HUES64 (cell line): ENCODE data around the gene CDO1. TPM values are rescaled to one million over a fixed set of nuclear protein-coding genes. Genes with fewer than 3 reads are reported as not detected.

Experiments
- H3K27ac ChIP-seq: 2 replicates; pipeline ENCODE4 v1.7.0; 2013; ENCODE audit warnings: low read depth, low read length, inconsistent platforms
- H3K27me3 ChIP-seq: 2 replicates; pipeline ENCODE4 v1.6.1; 2013; ENCODE audit warnings: mild to moderate bottlenecking, low read length; ENCODE audit not compliant: insufficient read depth
- H3K36me3 ChIP-seq: 2 replicates; pipeline ENCODE4 v1.6.1; 2013; ENCODE audit warnings: mild to moderate bottlenecking, low read length; ENCODE audit not compliant: insufficient read depth
- H3K4me1 ChIP-seq: 2 replicates; pipeline ENCODE4 v1.6.1; 2013; ENCODE audit warnings: mild to moderate bottlenecking, low read length, moderate library complexity; ENCODE audit not compliant: insufficient read depth
- H3K4me3 ChIP-seq: 2 replicates; pipeline ENCODE4 v1.5.1; 2013; ENCODE audit warnings: mild to moderate bottlenecking, low read length, moderate library complexity
- H3K9ac ChIP-seq: 2 replicates; pipeline ENCODE4 v1.6.1; 2013; ENCODE audit warnings: mild to moderate bottlenecking, low read depth, low read length
- H3K9me3 ChIP-seq: 2 replicates; pipeline ENCODE4 v1.6.1; 2013; ENCODE audit warnings: low read depth, low read length; ENCODE audit not compliant: insufficient read depth
- WGBS: fragments of 150-250, 120-280 bp; methylation state at CpG from one replicate; pipeline ENCODE4 v1.1.7; 2013; ENCODE audit warnings: missing lambda C conversion rate; 5-methylcytosine and 5-hydroxymethylcytosine counted together
- polyA plus RNA-seq, 2 experiments: library from polyadenylated mRNA; stranded (reverse); fragments of 50-300 nt; gene quantifications; one replicate each; pipeline ENCODE4 v1.2.3, GENCODE V29; 2013

Gene CDO1
- polyA plus RNA-seq (2013, experiment 1 of 2), result 15.7 TPM
- 16.7 TPM for polyA plus RNA-seq (2013, experiment 2 of 2)

- Histone ChIP-seq H3K9ac (peak within 1 kb of the TSS; percentile 90), H3K4me3 (peak within 1 kb of the TSS; percentile 68), H3K27me3 (peaks cover 44% of the 10 kb centered on the region), H3K9me3 (no peaks in the 10 kb centered on the region), H3K27ac (peak within 1 kb of the TSS; percentile 43; the same call in 1 of the 2 replicates), H3K36me3 (0 out of 2 replicates have a peak, but pooled peaks cover 3% of the 10 kb centered on the region), H3K4me1 (peaks cover 15% of the 10 kb centered on the region; the same call in 1 of the 2 replicates)
- WGBS, result under 1% methylated on average over 69 of the region's 69 CpGs
These were observed at the start of gene CDO1 for GRCh38 chr5:115816226-115817081. TSS of gene CDO1 (minus strand) at chr5:115816659. CDS start at chr5:115816397, 262 bp downstream.

GRCh38 chr5:115859378-115859777 is 42.9 kb upstream of the CDO1 start:
- no peak overlapping the region for H3K27ac ChIP-seq
- no peak overlapping the region for H3K9ac ChIP-seq
- H3K4me3 ChIP-seq, result no peak overlapping the region
- H3K36me3 ChIP-seq, result no peaks in the 10 kb centered on the region
- H3K4me1 ChIP-seq, result peaks cover 19% of the 10 kb centered on the region
- no peaks in the 10 kb centered on the region for H3K9me3 ChIP-seq
- H3K27me3 ChIP-seq, result no peaks in the 10 kb centered on the region

GRCh38 chr5:115858396-115858795 is 41.9 kb upstream of the CDO1 start:
- peaks cover 18% of the 10 kb centered on the region for H3K4me1 ChIP-seq
- no peaks in the 10 kb centered on the region for H3K27me3 ChIP-seq
- WGBS, result 88% methylated on average over 3 of the region's 3 CpGs
- H3K9me3 ChIP-seq, result peaks cover 3% of the 10 kb centered on the region; the same call in 1 of the 2 replicates
- H3K27ac ChIP-seq, result no peak overlapping the region
- H3K4me3 ChIP-seq, result no peak overlapping the region
- no peak overlapping the region for H3K9ac ChIP-seq
- no peaks in the 10 kb centered on the region for H3K36me3 ChIP-seq

GRCh38 chr5:115857626-115858349 is 41.3 kb upstream of the CDO1 start:
- H3K27ac ChIP-seq, result no peak overlapping the region
- WGBS, result no CpG with 5 or more reads among the region's 2 CpGs
- no peak overlapping the region for H3K4me3 ChIP-seq

GRCh38 chr5:115857057-115857479 is 40.6 kb upstream of the CDO1 start:
- Histone ChIP-seq H3K36me3 (no peaks in the 10 kb centered on the region), H3K4me3 (no peak overlapping the region), H3K9ac (no peak overlapping the region), H3K9me3 (peaks cover 6% of the 10 kb centered on the region; the same call in 1 of the 2 replicates), H3K27ac (no peak overlapping the region), H3K4me1 (peaks cover 18% of the 10 kb centered on the region), H3K27me3 (no peaks in the 10 kb centered on the region)
- WGBS, result no CpG with 5 or more reads among the region's 1 CpG

More at GRCh38 chr5:115857626-115858349, 41.3 kb upstream of the CDO1 start:
- Histone ChIP-seq H3K27me3 (no peaks in the 10 kb centered on the region), H3K36me3 (no peaks in the 10 kb centered on the region), H3K9ac (no peak overlapping the region), H3K9me3 (peaks cover 6% of the 10 kb centered on the region; the same call in 1 of the 2 replicates), H3K4me1 (peaks cover 18% of the 10 kb centered on the region)

GRCh38 chr5:115855959-115856358 is 39.5 kb upstream of the CDO1 start:
- H3K27ac ChIP-seq, result no peak overlapping the region
- no peak overlapping the region for H3K9ac ChIP-seq
- no peaks in the 10 kb centered on the region for H3K36me3 ChIP-seq
- no peaks in the 10 kb centered on the region for H3K27me3 ChIP-seq
- WGBS, result 93% methylated on average over 1 of the region's 1 CpG
- H3K4me3 ChIP-seq, result no peak overlapping the region
- H3K4me1 ChIP-seq, result peaks cover 18% of the 10 kb centered on the region
- peaks cover 6% of the 10 kb centered on the region; the same call in 1 of the 2 replicates for H3K9me3 ChIP-seq

GRCh38 chr5:115854139-115854538 is 37.7 kb upstream of the CDO1 start:
- no peak overlapping the region for H3K4me3 ChIP-seq
- no peak overlapping the region for H3K9ac ChIP-seq
- WGBS, result 89% methylated on average over 3 of the region's 3 CpGs
- H3K27ac ChIP-seq, result no peak overlapping the region
- H3K36me3 ChIP-seq, result no peaks in the 10 kb centered on the region
- H3K4me1 ChIP-seq, result peaks cover 16% of the 10 kb centered on the region
- H3K9me3 ChIP-seq, result peaks cover 6% of the 10 kb centered on the region; the same call in 1 of the 2 replicates
- no peaks in the 10 kb centered on the region for H3K27me3 ChIP-seq

GRCh38 chr5:115850744-115851416 is 34.4 kb upstream of the CDO1 start:
- Histone ChIP-seq H3K27ac (no peak overlapping the region), H3K36me3 (no peaks in the 10 kb centered on the region), H3K4me1 (no peaks in the 10 kb centered on the region; the same call in 1 of the 2 replicates), H3K27me3 (no peaks in the 10 kb centered on the region), H3K4me3 (no peak overlapping the region), H3K9me3 (peaks cover 6% of the 10 kb centered on the region; the same call in 1 of the 2 replicates), H3K9ac (no peak overlapping the region)
- 92% methylated on average over 4 of the region's 4 CpGs for whole genome bisulfite sequencing

- peaks cover 6% of the 10 kb centered on the region; the same call in 1 of the 2 replicates for H3K9me3 ChIP-seq
- H3K4me1 ChIP-seq, result no peaks in the 10 kb centered on the region; the same call in 1 of the 2 replicates
- no peak overlapping the region for H3K4me3 ChIP-seq
- H3K9ac ChIP-seq, result no peak overlapping the region
- H3K27me3 ChIP-seq, result no peaks in the 10 kb centered on the region
- no peaks in the 10 kb centered on the region for H3K36me3 ChIP-seq
- no peak overlapping the region for H3K27ac ChIP-seq
- 95% methylated on average over 3 of the region's 3 CpGs for WGBS
These were observed 32.9 kb upstream of the CDO1 start for GRCh38 chr5:115849258-115849798.

GRCh38 chr5:115847290-115847689 is 30.8 kb upstream of the CDO1 start:
- Histone ChIP-seq H3K27ac (no peak overlapping the region), H3K36me3 (no peaks in the 10 kb centered on the region), H3K4me3 (no peak overlapping the region), H3K27me3 (peaks cover 14% of the 10 kb centered on the region), H3K9me3 (no peaks in the 10 kb centered on the region), H3K4me1 (peaks cover 5% of the 10 kb centered on the region; the same call in 1 of the 2 replicates), H3K9ac (no peak overlapping the region)
- WGBS, result 96% methylated on average over 5 of the region's 7 CpGs
